Daoy (cell line): ENCODE data around the gene RAPGEF5. TPM values are rescaled to one million over a fixed set of nuclear protein-coding genes. Genes with fewer than 3 reads are reported as not detected.

ENCODE experiments used
- DNase-seq: peaks from one replicate; pipeline ENCODE4 v3.0.0-alpha.2; 2015; ENCODE audit warnings: low read depth
- total RNA-seq: library from RNA; depleted of rRNA; stranded (reverse); fragments of >200 nt; shearing (Covaris generic); gene quantifications from 2 replicates; pipeline ENCODE4 v1.2.3, GENCODE V29; 2014

Gene RAPGEF5
- total RNA-seq, 1 experiment from 2014 or later: 1.8 TPM

GRCh38 chr7:22193450-22193983 lies 163.4 kb downstream of the RAPGEF5 start:
- peak; percentile 65 for DNase-seq

GRCh38 chr7:22192801-22193200 lies 164.2 kb downstream of the RAPGEF5 start:
- no peak for DNase-seq

- DNase-seq: no peak
Observed at GRCh38 chr7:22190736-22191135, 166.2 kb downstream of the RAPGEF5 start.

- DNase-seq: no peak
Observed at GRCh38 chr7:22189741-22190140, 167.2 kb downstream of the RAPGEF5 start.

GRCh38 chr7:22189230-22189629 lies 167.7 kb downstream of the RAPGEF5 start:
- no peak for DNase-seq

- DNase-seq: no peak
Observed at GRCh38 chr7:22187691-22188348, 169.1 kb downstream of the RAPGEF5 start.

GRCh38 chr7:22185559-22185958 lies 171.4 kb downstream of the RAPGEF5 start:
- no peak for DNase-seq

GRCh38 chr7:22184549-22185199 lies 172.3 kb downstream of the RAPGEF5 start:
- DNase-seq: no peak

- DNase-seq: no peak
Observed at GRCh38 chr7:22183522-22184280, 173.3 kb downstream of the RAPGEF5 start.

GRCh38 chr7:22182149-22182548 lies 174.8 kb downstream of the RAPGEF5 start:
- DNase-seq: no peak

GRCh38 chr7:22181663-22182062 lies 175.3 kb downstream of the RAPGEF5 start:
- DNase-seq: no peak

- peak; percentile 21 for DNase-seq
Observed at GRCh38 chr7:22179442-22179879, 177.5 kb downstream of the RAPGEF5 start.

GRCh38 chr7:22178735-22179134 lies 178.2 kb downstream of the RAPGEF5 start:
- no peak for DNase-seq

- no peak for DNase-seq
Observed at GRCh38 chr7:22176791-22177412, 180.1 kb downstream of the RAPGEF5 start.

- no peak for DNase-seq
Observed at GRCh38 chr7:22174574-22174953, 182.4 kb downstream of the RAPGEF5 start.

- DNase-seq: peak; percentile 72
Observed at GRCh38 chr7:22173685-22174573, 183.0 kb downstream of the RAPGEF5 start.

GRCh38 chr7:22168129-22168634 lies 188.8 kb downstream of the RAPGEF5 start:
- no peak for DNase-seq

- no peak for DNase-seq
Observed at GRCh38 chr7:22167482-22167881, 189.5 kb downstream of the RAPGEF5 start.

- no peak for DNase-seq
Observed at GRCh38 chr7:22166928-22167327, 190.0 kb downstream of the RAPGEF5 start.

GRCh38 chr7:22159341-22159740 lies 197.6 kb downstream of the RAPGEF5 start:
- no peak for DNase-seq

- no peak for DNase-seq
Observed at GRCh38 chr7:22157552-22157951, 199.4 kb downstream of the RAPGEF5 start.
